PFSK-1 (cell line): Measurements from ENCODE around the gene MT1M.

Source experiments
- FOXP2 ChIP-seq: optimal IDR thresholded peaks from 2 replicates; pipeline ENCODE3; 2011; ENCODE audit warnings: borderline replicate concordance, control low read depth, inconsistent platforms; ENCODE audit not compliant: insufficient read depth; ENCODE audit errors: extremely low read length, extremely low read depth
- POLR2AphosphoS5 ChIP-seq: IDR thresholded peaks from 2 replicates; pipeline ENCODE4 v1.6.1; 2012; ENCODE audit warnings: low read depth, mild to moderate bottlenecking, control low read depth, low read length, moderate library complexity
- REST ChIP-seq, 2 experiments: IDR thresholded peaks; 2 replicates each; pipeline versions ENCODE4 v1.6.1 to v1.8.0; 2011 to 2012; ENCODE audit warnings: low read depth in 2 of 2, low read length in 2 of 2, control low read depth in 1 of 2, inconsistent platforms in 1 of 2, mild to moderate bottlenecking in 1 of 2, moderate library complexity in 1 of 2; ENCODE audit not compliant: insufficient read depth in 1 of 2
- SIN3A ChIP-seq: IDR thresholded peaks from 2 replicates; pipeline ENCODE4 v1.6.1; 2012; ENCODE audit warnings: mild to moderate bottlenecking, low read length, moderate library complexity, borderline replicate concordance; ENCODE audit not compliant: insufficient read depth
- TAF1 ChIP-seq: IDR thresholded peaks from 2 replicates; pipeline ENCODE4 v1.6.1; 2012; ENCODE audit warnings: low read length, control low read depth, borderline replicate concordance; ENCODE audit not compliant: insufficient read depth

The MT1M gene

GRCh38 chr16:56625943-56626654, 6.4 kb upstream of the MT1M start:
- TF ChIP-seq POLR2AphosphoS5: no peak
- no peak for TF ChIP-seq TAF1
- no peak for TF ChIP-seq SIN3A
- TF ChIP-seq FOXP2: no peak
- no peak for TF ChIP-seq REST (IDR thresholded peaks at IDR 0.05; ENCODE audit: insufficient read depth in 1 of 2, low read depth in 2 of 2, low read length in 2 of 2)

- TF ChIP-seq SIN3A (no peak), FOXP2 (no peak), POLR2AphosphoS5 (no peak), REST (IDR thresholded peaks at IDR 0.05; ENCODE audit: insufficient read depth in 1 of 2, low read depth in 2 of 2, low read length in 2 of 2) (no peak), TAF1 (no peak)
These were observed 5.8 kb upstream of the MT1M start for GRCh38 chr16:56626685-56627084.

- TF ChIP-seq REST (IDR thresholded peaks at IDR 0.05; ENCODE audit: insufficient read depth in 1 of 2, low read depth in 2 of 2, low read length in 2 of 2) (no peak), POLR2AphosphoS5 (no peak), FOXP2 (no peak), SIN3A (no peak), TAF1 (no peak)
These were observed 3.7 kb upstream of the MT1M start for GRCh38 chr16:56628486-56629350.

GRCh38 chr16:56629531-56629930, 2.9 kb upstream of the MT1M start:
- TF ChIP-seq FOXP2: no peak
- no peak for TF ChIP-seq POLR2AphosphoS5
- TF ChIP-seq SIN3A: no peak
- no peak for TF ChIP-seq TAF1
- TF ChIP-seq REST (IDR thresholded peaks at IDR 0.05; ENCODE audit: insufficient read depth in 1 of 2, low read depth in 2 of 2, low read length in 2 of 2): no peak
